Parathyroid adenoma (tissue), 2 donors: ENCODE data around the gene TUBA4A.

Experiments used
- H2AFZ ChIP-seq: fragments of 300-600 bp; sonication (generic); one replicate; pipeline ENCODE4 v1.7.0; 2017; ENCODE audit warnings: antibody characterized with exemption, mild to moderate bottlenecking
- H3K27ac ChIP-seq: fragments of 300-600 bp; sonication (generic); one replicate; pipeline ENCODE4 v1.7.0; 2017
- H3K27me3 ChIP-seq: fragments of 300-600 bp; sonication (generic); one replicate; pipeline ENCODE4 v1.7.0; 2017; ENCODE audit warnings: low read length; ENCODE audit not compliant: control insufficient read depth, insufficient read depth
- H3K36me3 ChIP-seq: fragments of 300-600 bp; sonication (generic); one replicate; pipeline ENCODE4 v1.7.0; 2017; ENCODE audit warnings: low read length; ENCODE audit not compliant: control insufficient read depth, insufficient read depth
- H3K4me1 ChIP-seq: fragments of 300-600 bp; sonication (generic); one replicate; pipeline ENCODE4 v1.7.0; 2017; ENCODE audit warnings: control low read depth
- H3K4me2 ChIP-seq: fragments of 300-600 bp; sonication (generic); one replicate; pipeline ENCODE4 v1.7.0; 2017; ENCODE audit warnings: low read length
- H3K4me3 ChIP-seq: fragments of 300-600 bp; sonication (generic); one replicate; pipeline ENCODE4 v1.7.0; 2017; ENCODE audit warnings: low read depth, low read length
- H3K79me2 ChIP-seq: fragments of 300-600 bp; sonication (generic); one replicate; pipeline ENCODE4 v1.7.0; 2017; ENCODE audit warnings: control low read depth
- H3K9ac ChIP-seq: fragments of 300-600 bp; sonication (generic); one replicate; pipeline ENCODE4 v1.7.0; 2017; ENCODE audit warnings: mild to moderate bottlenecking
- H3K9me3 ChIP-seq: fragments of 300-600 bp; sonication (generic); one replicate; pipeline ENCODE4 v1.7.0; 2017; ENCODE audit warnings: low read length; ENCODE audit not compliant: control insufficient read depth
- TF ChIP-seq, protein P1 (sequence below): fragments of 300-600 bp; sonication (generic); IDR thresholded peaks from one replicate; pipeline ENCODE4 v1.7.0; 2017; ENCODE audit warnings: antibody characterized with exemption, mild to moderate bottlenecking
- donor health status: primary hyperparathyroidism.

The TUBA4A gene

GRCh38 chr2:219277703-219278654 is 24.3 kb upstream of the TUBA4A start:
- H3K9me3 ChIP-seq, result no peaks in the 10 kb centered on the region
- TF ChIP-seq, protein P1, sequence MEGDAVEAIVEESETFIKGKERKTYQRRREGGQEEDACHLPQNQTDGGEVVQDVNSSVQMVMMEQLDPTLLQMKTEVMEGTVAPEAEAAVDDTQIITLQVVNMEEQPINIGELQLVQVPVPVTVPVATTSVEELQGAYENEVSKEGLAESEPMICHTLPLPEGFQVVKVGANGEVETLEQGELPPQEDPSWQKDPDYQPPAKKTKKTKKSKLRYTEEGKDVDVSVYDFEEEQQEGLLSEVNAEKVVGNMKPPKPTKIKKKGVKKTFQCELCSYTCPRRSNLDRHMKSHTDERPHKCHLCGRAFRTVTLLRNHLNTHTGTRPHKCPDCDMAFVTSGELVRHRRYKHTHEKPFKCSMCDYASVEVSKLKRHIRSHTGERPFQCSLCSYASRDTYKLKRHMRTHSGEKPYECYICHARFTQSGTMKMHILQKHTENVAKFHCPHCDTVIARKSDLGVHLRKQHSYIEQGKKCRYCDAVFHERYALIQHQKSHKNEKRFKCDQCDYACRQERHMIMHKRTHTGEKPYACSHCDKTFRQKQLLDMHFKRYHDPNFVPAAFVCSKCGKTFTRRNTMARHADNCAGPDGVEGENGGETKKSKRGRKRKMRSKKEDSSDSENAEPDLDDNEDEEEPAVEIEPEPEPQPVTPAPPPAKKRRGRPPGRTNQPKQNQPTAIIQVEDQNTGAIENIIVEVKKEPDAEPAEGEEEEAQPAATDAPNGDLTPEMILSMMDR, result peak; percentile 100
- H3K79me2 ChIP-seq, result no peaks in the 10 kb centered on the region
- no peak overlapping the region for H3K9ac ChIP-seq
- peak overlapping the region; percentile 72 for H3K4me3 ChIP-seq
- peak overlapping the region; percentile 82 for H3K27ac ChIP-seq
- H3K4me2 ChIP-seq, result peak overlapping the region; percentile 69
- no peaks in the 10 kb centered on the region for H3K36me3 ChIP-seq
- H3K4me1 ChIP-seq, result peaks cover 23% of the 10 kb centered on the region
- no peaks in the 10 kb centered on the region for H3K27me3 ChIP-seq
- H2AFZ ChIP-seq, result peak overlapping the region; percentile 74

DNA sequence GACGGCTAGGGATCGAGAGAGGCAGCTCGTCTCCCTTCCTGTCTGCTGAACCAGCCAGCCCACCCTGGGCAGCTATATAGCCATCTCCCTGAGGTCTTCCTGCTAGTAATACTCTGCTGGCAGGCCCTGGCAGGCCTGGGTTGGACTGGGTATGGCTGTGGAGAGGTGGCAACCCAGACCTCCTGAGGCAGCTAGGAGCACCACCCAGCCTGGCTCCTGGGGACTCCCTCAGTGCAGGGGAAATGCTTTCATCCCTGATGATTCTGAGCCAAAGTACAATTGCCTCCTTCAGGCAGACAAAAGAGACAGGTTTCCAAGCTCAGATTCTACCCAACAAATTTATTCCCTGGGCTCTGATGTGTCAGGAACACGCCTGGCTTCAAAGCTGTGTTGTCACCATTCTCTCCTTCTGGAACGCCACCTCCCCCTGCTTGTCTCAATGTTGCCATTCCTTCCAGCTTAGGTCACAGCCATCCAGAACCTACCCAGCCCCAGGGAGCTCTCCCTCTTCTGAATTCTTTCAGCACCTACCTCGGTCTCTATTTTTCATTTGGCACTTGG is 20.7 kb upstream of the TUBA4A start:
- H2AFZ ChIP-seq, result peak overlapping the region; percentile 88
- no peaks in the 10 kb centered on the region for H3K79me2 ChIP-seq
- peak overlapping the region; percentile 32 for H3K27ac ChIP-seq
- H3K4me2 ChIP-seq, result peak overlapping the region; percentile 11
- H3K4me1 ChIP-seq, result peaks cover 18% of the 10 kb centered on the region
- no peaks in the 10 kb centered on the region for H3K36me3 ChIP-seq
- no peak overlapping the region for H3K9ac ChIP-seq
- no peaks in the 10 kb centered on the region for H3K27me3 ChIP-seq
- no peak overlapping the region for H3K4me3 ChIP-seq
- H3K9me3 ChIP-seq, result no peaks in the 10 kb centered on the region
- TF ChIP-seq, protein P1, result no peak

DNA sequence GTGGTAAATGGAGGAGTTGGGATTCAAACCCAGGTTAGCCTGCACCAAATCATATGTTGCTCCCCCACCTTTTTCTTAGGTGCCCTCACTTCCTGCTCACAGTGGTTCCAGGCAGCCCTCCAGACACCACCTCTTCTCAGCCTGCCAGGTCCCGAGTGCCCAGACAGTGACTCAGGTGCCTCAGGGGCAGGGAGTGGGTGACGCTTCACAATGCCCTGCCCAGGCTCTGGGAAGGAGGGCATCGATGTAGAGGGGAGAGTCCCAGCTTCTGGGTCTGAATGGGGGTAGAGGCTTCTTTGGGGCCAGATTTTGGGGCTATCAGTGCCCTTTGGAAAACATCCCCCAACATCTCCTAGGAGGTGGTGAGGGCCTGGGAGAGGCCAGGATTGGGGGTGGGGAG is 20.2 kb upstream of the TUBA4A start:
- no peaks in the 10 kb centered on the region for H3K9me3 ChIP-seq
- no peaks in the 10 kb centered on the region for H3K36me3 ChIP-seq
- H2AFZ ChIP-seq, result peak overlapping the region; percentile 88
- H3K79me2 ChIP-seq, result no peaks in the 10 kb centered on the region
- H3K27ac ChIP-seq, result peak overlapping the region; percentile 32
- no peak overlapping the region for H3K4me3 ChIP-seq
- TF ChIP-seq, protein P1, result no peak
- H3K27me3 ChIP-seq, result no peaks in the 10 kb centered on the region
- H3K4me1 ChIP-seq, result peaks cover 18% of the 10 kb centered on the region
- no peak overlapping the region for H3K9ac ChIP-seq
- no peak overlapping the region for H3K4me2 ChIP-seq

- TF ChIP-seq, protein P1, result no peak
- no peaks in the 10 kb centered on the region for H3K79me2 ChIP-seq
- H3K4me3 ChIP-seq, result no peak overlapping the region
- peaks cover 9% of the 10 kb centered on the region for H3K4me1 ChIP-seq
- no peaks in the 10 kb centered on the region for H3K9me3 ChIP-seq
- H3K27ac ChIP-seq, result no peak overlapping the region
- H2AFZ ChIP-seq, result no peak overlapping the region
- H3K9ac ChIP-seq, result no peak overlapping the region
- H3K36me3 ChIP-seq, result no peaks in the 10 kb centered on the region
- H3K27me3 ChIP-seq, result no peaks in the 10 kb centered on the region
- no peak overlapping the region for H3K4me2 ChIP-seq
These were observed 19.3 kb upstream of the TUBA4A start for GRCh38 chr2:219272995-219273394.
